HG02981 (cell line): Measurements from ENCODE around the gene OPCML.

Experiments used
- ATAC-seq: cut with Tn5 transposase; IDR thresholded peaks from one replicate; pipeline ENCODE4 v1.9.1; 2021; ENCODE audit warnings: mild to moderate bottlenecking, moderate library complexity; ENCODE audit not compliant: unreplicated experiment

The OPCML gene

GRCh38 chr11:133306019-133306418, 226.3 kb downstream of the OPCML start:
- ATAC-seq, result no peak

GRCh38 chr11:133305208-133305956, 226.9 kb downstream of the OPCML start:
- ATAC-seq, result no peak

- no peak for ATAC-seq
Observed at GRCh38 chr11:133303262-133303661, 229.0 kb downstream of the OPCML start.

- no peak for ATAC-seq
Observed at GRCh38 chr11:133302056-133302455, 230.2 kb downstream of the OPCML start.

GRCh38 chr11:133300666-133301065, 231.6 kb downstream of the OPCML start:
- ATAC-seq, result no peak

GRCh38 chr11:133291780-133292179, 240.5 kb downstream of the OPCML start:
- ATAC-seq, result no peak

- no peak for ATAC-seq
Observed at GRCh38 chr11:133285359-133285758, 246.9 kb downstream of the OPCML start.

- ATAC-seq, result no peak
Observed at GRCh38 chr11:133284156-133284555, 248.1 kb downstream of the OPCML start.

- no peak for ATAC-seq
Observed at GRCh38 chr11:133277886-133278285, 254.4 kb downstream of the OPCML start.

GRCh38 chr11:133271871-133272776, 260.2 kb downstream of the OPCML start:
- ATAC-seq, result no peak

- ATAC-seq, result no peak
Observed at GRCh38 chr11:133271206-133271605, 261.1 kb downstream of the OPCML start.

- ATAC-seq, result peak; percentile 97
Observed at GRCh38 chr11:133269267-133269666, 263.0 kb downstream of the OPCML start.

- ATAC-seq, result no peak
Observed at GRCh38 chr11:133266986-133267385, 265.3 kb downstream of the OPCML start.

GRCh38 chr11:133265530-133266035, 266.7 kb downstream of the OPCML start:
- no peak for ATAC-seq

GRCh38 chr11:133263332-133263731, 269.0 kb downstream of the OPCML start:
- no peak for ATAC-seq

- ATAC-seq, result no peak
Observed at GRCh38 chr11:133258751-133259150, 273.6 kb downstream of the OPCML start.

GRCh38 chr11:133254601-133255000, 277.7 kb downstream of the OPCML start:
- no peak for ATAC-seq

GRCh38 chr11:133253570-133253969, 278.7 kb downstream of the OPCML start:
- no peak for ATAC-seq

- no peak for ATAC-seq
Observed at GRCh38 chr11:133251841-133252240, 280.5 kb downstream of the OPCML start.

GRCh38 chr11:133249530-133249929, 282.8 kb downstream of the OPCML start:
- ATAC-seq, result no peak

GRCh38 chr11:133249065-133249464, 283.2 kb downstream of the OPCML start:
- ATAC-seq, result no peak

- no peak for ATAC-seq
Observed at GRCh38 chr11:133243832-133244231, 288.5 kb downstream of the OPCML start.
